ENCODE measurements around the gene MYORG.

Gene MYORG

DNA sequence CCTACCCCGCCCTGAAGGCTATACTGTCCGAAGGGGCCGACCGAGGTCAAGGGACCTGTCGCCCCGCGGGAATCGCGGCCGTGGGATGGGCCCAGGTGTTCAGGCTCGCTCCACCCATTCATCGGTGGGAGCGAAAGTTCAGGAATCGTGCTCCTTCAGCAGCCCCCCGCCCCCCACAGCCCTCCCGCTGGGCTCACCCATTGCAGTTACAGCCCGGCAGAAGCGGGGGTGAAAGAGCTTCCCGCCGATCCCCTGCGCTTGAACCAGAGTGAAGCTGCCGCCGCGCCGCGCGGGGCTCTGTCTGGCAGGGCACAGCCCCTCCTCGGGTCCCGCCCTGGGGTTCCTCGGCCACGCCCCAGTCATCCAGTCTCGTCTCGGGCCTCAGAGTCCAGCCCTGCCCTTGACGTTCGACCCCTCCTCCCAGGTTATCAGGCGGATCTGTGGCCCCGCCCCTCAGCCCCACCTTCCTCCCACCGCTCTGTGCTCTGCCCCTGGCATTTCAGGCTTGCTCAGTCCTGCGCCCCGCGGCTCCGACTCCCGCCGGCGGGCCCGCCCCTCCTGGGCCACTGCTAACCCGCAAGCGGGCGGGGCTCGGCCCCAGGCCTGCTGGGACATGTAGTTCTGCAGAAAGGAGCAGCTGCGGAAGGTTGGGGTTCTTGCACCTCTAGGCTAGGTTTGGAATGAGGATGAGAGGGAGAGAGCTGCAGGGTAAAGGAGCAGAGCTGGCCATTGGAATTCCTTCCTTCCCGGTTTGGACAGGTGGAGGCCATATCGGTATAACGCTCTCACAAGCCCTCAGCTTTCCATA is at the start of gene MYORG:
MYORG (minus strand) TSS at position 303 of the 808 bp plus-strand sequence. CDS start 3,955 bp downstream, outside the sequence.
- DNase-seq, result peak; percentile 93

DNA sequence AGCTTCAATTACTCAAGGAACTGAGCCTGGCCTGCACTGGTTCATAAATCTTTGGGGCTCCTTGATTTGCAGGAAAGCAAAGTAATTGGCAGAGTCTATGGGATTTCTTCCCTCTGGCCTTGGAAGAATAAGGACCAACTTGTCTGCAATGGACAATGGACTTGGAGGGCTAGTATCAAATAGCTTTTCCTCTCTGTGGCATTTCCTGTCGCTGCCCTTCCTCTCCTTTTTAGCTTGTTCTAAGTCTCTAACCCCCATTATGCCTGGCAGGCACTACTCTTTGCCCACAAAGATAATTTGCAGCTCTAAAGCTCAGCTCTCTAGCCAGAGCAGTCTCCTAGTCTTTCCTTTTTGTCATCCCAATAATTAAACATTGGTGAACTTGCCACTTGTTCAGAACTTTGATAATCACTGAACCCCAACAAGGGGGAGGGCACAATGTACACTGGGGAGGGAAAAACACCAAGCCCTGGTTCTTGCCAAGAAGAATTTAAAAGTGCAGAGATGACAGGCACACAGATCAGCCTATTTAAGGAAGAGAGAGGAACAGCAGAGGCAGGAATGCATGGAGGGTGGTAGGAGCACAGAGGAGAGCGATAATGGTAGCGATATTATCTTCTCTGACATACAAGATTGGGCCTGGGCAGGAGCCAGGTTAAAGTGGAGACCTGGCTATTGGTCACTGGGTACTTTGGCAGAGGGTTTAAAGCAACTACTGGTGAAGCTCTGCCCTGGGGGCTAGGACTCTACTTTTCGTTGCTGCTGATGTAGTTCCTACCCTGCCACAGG is 43.2 kb upstream of the MYORG start:
- no peak for DNase-seq

DNA sequence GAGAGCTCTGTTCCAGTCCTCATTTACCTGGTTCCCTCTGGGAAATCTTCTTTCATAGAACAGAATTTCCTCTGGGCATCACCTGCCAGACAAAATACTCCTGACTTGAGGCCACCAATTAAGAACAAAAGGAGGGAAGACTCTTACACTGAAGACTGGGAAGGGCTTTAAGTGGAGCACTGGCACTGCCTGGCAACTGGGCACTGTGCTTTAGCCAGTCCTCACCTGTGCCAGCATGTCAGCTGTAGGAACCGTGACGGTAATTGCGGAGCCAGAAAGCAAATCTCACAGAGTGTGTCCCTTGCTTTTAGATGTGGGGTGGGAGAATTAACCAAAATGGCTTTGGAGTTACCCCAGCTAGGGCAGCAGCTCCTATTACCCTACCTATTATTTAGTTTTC is 41.0 kb upstream of the MYORG start:
- no peak for DNase-seq

DNA sequence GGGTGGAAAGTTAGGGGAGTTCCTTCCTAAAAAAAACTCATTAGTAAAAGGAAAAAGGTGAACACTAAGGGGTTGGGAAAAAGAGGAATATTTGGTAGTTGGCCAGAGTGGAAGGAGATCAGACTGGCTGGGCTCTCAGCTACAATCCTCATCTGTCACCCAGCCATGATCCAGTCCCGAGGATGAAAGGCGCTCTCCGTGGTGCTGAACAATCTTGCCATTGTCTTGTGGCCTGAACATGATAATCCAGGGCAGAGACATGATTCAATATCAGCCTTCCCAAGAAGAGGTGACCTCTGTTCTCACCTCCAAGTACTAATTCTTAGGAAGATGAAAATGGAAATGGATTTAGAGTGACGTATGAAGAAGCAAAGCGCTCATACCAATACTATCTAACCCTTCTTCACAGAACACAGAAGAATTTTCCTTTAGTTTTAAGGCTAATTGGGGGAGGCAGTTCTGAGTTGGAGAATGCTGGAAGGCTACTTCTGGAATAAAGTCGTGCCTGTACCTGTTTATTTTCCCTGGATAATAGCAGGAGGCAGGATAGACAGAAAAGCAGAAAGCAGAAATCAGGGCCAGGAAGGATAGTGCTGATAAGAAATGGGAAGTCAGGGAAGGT is 36.6 kb upstream of the MYORG start:
- peak; percentile 34 for DNase-seq

DNA sequence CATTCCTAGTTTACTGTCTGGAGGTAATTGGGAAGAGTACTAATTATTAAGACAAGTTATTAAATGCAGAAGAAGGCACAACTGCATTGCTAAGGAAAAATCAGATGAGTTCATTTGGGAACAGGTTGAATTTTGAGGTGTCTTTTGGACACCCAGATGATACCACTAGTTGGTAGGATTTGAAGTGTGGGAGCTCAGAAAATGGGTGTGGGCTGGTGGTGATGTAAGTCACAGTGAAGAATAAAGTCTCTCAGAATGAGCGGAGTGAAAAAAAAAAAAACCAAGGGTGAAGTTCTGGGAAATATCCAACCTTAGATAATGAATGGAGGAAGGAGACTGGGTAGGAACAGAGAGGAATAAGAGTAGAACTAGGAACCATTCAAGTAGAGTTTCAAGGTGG is 35.6 kb upstream of the MYORG start:
- DNase-seq, result no peak

DNA sequence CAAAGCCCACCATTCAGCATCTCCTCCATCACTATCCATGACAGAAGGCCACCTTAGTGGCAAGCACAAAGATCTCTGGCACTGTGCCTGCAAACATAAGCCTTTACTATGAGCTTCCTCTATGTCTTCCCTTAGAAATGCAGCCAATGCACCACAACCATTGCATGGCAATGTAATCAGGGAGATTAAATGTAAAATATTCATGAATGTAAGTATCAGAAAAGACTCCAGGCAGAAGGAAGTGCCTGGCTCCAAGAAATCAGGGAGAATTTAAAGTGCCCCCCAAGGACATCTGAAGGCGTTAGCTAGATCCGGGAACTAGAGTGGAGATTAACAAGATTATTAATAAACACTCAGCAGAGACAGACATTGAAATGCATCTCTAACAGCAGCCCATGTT is 32.5 kb upstream of the MYORG start:
- DNase-seq, result no peak

DNA sequence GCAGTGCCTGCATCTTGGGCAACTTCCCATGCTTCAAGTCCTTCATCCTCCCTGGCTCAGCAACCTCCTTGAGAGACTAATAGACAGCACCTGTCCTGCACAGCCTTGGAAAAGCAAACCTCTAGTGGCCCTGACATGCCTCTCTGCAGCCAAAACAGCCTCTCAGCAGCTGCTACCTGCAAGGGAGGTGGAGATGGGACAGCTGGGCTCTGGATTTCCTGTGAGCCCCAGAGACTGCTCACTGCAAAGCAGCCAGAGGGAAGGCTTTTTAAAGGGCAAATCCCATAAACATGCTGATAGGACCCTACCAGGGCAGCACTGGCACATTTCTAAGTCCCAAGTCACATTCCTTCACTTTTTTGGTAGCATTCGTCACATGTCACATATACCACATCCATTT is 31.5 kb upstream of the MYORG start:
- no peak for DNase-seq

DNA sequence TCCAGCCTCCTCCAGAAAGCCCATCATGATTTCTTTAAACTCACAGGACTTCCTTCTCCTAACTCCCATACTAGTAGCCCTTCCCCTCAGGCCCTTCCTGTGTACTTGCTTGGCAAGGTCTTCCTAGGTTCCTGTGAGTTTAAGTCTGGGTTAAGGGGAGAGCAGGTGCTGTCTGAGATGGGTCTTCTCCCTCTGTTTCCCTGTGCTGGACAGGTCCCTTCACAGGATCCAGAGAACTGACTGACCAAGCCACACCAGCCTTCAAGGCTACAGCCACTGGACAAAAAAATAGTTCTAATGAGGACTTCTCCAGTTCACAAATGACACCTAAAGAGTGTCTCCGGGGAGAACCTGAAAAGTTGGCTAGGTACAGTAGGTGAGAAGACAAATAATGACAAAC is 29.5 kb upstream of the MYORG start:
- no peak for DNase-seq

DNA sequence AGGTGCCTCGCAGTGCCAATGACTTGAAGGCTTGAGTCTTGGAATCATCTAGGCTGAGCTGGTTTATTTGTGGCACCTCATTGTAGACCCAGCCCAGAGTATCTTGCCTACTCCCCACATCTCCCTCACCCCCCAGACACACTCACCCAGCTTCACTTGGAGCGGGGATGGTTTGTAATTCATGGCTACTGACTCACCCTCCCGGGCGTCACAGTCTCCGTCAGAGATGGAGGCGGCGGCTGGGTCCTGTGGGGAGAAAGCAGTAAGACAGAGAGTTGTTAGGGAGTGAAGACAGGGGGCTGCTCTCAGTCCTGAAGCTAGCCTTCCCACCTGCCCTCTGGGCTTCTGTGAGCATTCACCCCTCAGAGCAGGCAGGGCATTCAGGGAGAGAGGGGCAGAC is 29.0 kb upstream of the MYORG start:
- no peak for DNase-seq

DNA sequence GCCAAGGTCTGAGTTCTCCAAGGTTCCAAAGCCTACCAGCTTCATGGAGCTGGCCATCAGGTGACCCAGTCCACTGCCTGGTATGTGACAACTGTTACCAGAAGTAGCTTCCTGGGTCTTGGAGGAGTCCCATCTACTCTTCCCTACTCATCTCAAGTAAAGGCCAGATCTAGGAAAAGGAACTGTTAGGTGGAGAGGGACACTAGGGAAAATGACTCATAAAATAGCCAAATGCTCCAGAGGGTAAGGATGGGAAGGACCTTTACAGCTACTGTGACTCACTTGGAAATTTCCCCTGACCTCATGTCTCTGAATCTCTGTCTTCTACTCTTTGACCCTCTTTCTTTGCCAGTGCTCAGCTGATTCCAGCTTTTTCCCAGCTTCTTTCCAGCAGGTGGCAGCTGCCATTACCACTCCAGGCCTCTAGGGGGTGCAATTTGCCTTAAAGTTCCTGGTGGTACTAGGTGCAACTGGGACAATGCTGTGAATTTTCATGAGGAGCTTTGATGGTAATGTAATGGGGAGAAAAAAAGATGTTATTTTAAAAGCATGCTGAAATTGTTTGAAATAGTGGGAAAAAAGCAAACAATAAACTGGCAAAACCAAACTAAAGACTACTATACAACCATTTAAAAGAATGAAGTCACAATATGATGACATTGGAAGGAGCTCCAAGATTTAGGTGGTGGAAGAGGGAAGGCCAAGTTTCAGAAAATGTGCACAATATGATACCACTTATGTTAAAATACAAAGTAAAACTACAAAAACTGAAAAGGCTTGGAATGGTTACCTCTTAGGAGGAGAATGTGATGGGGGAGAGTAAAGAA is 27.1 kb upstream of the MYORG start:
- peak; percentile 75 for DNase-seq

DNA sequence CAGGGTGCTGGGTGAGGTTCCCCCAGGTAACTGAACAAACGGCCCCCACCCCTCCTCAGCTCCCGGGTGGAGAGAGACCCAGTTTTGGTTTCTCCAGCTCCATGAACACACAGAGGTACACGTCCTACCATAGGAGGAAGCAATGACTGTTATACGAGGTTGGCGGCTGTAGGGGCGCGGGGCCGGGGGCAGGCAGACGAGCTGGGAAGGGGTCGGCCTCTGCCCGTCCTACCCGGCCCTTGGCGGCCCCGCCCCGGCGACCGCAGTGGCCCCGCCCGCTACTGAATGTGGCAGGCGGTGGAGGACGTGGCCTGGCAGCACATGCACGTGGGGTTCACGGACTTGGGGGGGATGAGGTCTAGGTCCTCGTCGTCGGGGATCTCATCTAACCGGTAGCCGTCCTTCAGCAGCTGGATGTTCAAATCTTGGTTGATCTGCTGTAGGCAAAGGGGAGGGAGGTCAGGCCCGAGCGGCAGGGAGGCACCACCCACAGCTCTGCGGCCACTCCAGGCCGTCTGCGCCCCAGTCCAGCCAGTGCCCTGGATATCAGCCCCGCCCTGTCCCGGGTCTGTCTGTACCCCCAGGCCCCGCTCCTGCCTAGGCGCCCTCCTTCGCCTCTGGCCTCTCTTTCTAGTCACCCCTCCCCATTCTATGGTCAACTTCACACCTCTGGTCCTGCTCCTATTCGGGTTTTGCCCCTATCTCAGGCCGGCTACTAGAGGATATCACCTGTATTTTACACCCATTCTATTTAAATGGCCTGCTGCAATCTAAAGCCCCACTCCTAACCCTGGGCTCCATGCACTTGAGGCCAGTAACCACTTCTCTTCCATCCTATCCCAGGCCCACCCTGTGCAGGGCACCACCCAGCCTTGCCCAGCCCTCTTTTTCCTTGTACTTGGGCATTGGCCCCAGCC is 24.2 kb upstream of the MYORG start:
- DNase-seq, result no peak

DNA sequence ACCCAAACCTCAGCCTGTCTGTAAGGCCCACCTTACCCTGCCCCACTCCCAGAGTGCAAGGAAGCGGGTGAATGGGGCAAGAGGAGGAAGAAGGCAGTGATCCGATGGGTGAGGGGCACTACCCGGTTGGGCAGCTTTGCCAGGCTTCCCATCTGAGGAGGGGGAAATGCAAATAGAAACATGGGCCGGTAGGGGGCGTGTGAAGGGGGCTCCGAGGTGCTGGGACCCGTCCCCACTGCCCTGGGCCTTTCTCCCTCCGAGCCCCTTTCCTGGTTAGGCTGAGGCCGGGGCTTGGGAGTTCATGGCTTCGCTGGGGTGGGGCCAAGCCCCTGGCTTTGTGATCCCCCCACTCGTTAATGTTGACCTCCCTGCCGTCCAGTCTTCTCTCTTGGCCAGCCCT is 23.6 kb upstream of the MYORG start:
- no peak for DNase-seq

DNA sequence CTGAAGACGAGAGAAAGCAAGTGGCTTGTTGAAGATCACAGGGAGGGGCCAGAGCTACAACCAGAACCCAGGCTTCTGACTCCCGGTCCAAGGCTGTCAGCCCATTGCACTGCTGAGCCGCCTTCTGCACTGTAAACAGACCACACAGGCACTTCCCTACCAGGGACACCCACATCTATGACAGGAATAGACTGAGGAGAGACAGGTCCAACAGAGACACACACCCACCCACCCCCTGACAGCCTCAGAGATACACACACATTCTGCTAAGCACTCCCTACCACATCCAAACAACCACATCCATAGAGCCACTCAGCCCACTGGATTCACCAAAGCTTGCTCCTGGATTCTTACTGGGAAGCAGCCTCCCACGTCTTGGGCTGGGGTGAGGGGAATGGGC is 23.0 kb upstream of the MYORG start:
- DNase-seq, result no peak

DNA sequence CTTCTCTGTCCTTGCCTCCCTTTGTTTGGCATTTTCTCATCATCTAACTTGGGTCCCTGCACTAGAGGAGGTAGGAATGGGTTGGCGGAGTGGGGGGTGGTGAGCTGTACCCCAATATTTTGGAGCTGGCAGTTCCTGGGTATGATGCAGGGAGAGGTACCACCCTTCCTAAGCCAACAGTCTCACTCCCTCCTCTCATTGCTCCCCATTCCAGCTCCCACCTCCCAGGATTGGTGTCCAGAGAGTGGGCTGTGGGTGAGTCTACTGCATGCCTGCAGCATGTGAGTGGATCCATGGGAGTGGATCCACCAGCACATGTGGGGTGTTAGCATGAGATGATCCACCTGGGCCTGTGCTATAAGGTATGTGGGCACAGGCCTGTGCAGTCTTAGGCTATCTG is 22.2 kb upstream of the MYORG start:
- DNase-seq, result no peak

DNA sequence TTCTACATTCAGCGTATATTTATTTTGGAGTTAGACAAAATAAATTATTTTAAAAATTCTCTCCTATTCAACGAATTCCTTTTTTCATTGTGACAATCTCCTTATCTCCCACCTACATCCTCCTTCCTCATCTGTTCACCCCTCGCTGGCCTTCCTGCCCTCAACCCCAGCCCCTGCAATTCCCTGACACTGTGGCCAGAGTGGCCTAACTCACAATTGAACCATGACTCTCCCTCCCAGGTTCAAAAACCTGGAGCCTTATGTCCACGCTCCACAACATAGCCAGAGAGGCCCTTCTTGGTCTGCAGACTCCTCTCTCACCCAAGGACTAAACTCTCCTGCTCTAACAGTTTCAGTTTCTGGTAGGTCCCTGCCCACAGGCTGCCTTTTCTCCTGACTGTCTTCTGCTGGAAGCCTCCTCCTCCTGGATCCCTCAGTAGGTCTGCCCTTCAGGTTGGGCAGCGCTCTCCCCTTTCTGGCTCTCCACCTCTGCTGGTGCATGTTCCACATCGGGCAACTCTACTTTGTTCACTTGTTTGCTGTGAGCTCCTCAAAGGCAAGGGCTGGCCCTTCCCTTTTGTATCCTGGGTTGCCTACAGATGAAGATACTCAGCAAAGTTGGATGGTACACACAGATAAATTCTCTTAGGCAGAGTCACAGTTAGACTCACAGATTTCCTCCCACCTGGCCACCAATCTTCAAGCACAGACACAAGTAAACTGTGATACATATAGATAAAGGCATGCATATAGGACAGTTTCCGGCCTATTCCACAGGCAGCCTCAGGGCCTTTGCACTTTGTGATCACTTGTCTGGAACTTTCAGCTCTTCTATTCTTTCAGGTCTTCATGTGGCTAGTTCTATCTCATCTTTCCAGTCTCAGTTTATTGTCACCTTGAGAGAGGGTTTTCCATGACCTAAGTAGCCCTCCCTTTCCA is 19.8 kb upstream of the MYORG start:
- no peak for DNase-seq

DNA sequence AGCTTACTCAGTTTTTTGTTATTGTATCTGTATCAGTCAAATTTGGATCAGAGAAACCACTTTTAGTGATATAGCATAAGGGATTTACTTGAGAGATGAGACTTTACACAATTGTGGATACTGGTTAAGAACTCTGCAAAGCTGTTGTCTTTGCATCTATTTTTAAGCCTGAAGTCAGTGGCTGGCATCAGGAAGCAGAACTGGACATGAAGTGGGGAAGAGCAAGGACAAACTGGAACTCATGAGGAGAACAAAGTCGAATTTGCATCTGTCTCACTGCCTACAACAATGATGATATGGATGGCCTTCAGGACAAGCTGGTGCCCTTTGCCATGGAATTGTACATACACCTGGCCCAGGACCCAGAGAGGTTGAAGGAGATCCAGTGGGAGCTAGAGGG is 15.8 kb upstream of the MYORG start:
- DNase-seq, result no peak

DNA sequence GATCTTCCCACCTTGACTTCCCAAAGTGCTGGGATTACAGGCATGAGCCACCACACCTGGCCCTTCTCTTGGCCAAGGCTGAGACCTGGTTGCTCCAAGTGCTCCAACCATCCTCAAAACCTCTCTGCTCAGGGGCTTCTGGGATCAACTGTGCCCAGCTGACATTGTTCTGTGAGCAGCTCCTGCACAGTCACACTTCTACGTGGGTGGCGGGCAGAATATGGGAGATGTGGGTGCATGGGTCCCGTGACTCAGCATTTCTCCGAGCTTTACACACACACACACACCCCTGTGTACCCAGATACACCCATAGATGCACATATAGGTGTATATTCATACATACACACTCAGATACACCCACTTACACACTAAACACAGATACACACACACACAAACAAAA is 10.5 kb upstream of the MYORG start:
- no peak for DNase-seq

DNA sequence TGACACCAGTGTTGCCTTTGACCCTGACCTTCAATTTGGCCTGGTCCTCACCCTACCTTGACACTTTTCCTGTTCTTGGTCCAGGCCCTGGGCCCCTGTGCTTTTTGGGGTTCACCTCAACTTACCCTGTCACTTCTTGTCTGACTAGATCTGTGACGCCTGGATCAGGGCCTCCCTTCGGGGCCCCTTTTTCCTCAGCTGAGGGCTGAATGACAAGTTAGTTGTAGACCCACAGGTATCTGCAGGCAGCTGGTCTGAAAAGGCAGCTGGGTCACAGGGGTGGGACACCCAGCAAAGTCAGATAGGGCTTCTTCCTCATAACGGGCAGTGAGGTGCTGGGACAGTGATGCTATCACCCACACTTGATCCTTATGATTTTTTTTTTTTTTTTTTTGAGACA is 10.0 kb upstream of the MYORG start:
- no peak for DNase-seq

DNA sequence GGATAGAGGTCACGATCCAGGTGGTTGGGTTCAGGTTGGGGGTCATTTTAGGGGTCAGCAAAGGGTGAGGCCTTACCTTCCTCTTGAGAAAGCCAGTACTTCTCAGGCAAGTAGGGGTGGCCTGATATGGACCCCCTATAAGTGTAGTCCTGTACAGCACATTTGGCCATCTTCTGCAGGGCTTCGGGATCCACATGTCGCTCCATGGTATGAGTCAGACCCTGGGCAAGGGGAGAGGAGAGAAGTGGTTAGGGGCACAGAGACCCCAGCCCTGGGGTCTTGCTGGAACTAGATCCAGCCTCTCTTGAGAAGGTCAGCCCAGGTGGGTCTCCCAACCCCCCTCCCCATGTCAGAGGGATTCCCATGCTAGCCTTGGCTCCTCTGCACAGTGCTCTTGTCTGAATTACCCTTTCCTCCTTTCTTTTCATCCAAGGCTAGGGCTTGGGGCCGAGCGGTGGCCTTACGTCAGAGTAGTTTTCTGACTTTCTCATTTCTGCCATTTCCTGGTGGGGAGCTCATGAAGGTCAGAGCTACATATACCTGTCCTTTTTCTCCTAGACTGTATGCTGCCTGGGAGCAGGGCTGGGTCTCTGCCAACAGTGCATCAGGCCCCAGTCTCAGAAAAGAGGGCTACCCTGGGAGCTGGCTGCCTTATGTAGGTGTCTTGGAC is 9.0 kb upstream of the MYORG start:
- no peak for DNase-seq
